ENCODE measurements around the gene TMED1. TPM values are rescaled to one million over a fixed set of nuclear protein-coding genes. Genes with fewer than 3 reads are reported as not detected.

Gene TMED1
- total RNA-seq, 3 donors from 2014 or later = 12.8 to 24.7 (median 15.3) TPM

DNA sequence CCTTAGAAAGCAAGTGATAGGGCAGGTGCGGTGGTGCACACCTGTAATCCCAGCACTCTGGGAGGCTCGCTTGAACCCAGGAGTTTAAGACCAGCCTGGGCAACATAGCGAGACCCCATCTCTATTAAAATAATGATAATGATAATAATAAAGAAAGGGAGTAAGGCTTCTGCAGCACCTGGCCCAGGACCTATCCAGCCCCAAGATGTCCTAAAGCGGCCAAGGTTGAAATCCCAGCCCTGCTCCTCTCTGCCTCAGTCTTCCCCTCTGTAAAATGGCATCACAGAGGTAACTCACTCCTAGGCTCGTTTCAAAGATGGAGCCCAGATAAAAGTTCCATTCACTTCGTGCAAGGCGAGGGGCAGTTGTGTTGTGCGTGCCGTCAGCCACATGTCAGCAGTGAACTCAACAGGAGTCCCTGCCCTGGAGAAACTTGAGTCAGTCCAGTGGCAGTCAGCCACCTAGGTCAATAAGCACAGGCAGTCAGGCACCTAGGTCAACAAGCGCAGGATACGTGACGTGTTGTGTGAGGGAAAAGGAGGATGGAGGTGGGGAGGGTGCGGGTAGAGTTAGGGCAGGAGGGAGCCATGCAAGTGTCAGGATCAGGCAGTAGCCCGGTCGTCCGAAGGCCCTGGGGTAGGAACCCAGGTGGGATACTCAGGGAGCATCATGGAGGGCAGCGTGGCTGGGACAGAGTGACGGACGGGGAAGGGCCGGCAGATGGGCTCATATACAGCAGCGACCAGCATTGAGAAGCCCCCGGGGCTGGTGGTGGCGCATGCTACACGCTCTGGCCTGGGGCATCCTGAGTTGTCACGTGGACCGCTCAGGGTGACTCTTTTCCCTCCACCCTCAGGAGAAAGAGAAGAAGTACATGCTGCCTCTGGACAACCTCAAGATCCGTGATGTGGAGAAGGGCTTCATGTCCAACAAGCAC, 16.6 kb downstream of the TMED1 start:
- intact Hi-C loops (cut with DNase I, micrococcal nuclease) = no loop called here
- Histone ChIP-seq H3K36me3 (ENCODE audit: low read depth) (peaks cover 10% of the 10 kb centered on the region), H3K9me3 (no peaks in the 10 kb centered on the region), H3K4me3 (no peak overlapping the region), H3K4me1 (ENCODE audit: low read depth) (no peaks in the 10 kb centered on the region)
- DNase-seq (no peak), ATAC-seq (no peak)
- TF ChIP-seq, protein P1, sequence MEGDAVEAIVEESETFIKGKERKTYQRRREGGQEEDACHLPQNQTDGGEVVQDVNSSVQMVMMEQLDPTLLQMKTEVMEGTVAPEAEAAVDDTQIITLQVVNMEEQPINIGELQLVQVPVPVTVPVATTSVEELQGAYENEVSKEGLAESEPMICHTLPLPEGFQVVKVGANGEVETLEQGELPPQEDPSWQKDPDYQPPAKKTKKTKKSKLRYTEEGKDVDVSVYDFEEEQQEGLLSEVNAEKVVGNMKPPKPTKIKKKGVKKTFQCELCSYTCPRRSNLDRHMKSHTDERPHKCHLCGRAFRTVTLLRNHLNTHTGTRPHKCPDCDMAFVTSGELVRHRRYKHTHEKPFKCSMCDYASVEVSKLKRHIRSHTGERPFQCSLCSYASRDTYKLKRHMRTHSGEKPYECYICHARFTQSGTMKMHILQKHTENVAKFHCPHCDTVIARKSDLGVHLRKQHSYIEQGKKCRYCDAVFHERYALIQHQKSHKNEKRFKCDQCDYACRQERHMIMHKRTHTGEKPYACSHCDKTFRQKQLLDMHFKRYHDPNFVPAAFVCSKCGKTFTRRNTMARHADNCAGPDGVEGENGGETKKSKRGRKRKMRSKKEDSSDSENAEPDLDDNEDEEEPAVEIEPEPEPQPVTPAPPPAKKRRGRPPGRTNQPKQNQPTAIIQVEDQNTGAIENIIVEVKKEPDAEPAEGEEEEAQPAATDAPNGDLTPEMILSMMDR (IDR thresholded peaks at IDR 0.05) = no peak

DNA sequence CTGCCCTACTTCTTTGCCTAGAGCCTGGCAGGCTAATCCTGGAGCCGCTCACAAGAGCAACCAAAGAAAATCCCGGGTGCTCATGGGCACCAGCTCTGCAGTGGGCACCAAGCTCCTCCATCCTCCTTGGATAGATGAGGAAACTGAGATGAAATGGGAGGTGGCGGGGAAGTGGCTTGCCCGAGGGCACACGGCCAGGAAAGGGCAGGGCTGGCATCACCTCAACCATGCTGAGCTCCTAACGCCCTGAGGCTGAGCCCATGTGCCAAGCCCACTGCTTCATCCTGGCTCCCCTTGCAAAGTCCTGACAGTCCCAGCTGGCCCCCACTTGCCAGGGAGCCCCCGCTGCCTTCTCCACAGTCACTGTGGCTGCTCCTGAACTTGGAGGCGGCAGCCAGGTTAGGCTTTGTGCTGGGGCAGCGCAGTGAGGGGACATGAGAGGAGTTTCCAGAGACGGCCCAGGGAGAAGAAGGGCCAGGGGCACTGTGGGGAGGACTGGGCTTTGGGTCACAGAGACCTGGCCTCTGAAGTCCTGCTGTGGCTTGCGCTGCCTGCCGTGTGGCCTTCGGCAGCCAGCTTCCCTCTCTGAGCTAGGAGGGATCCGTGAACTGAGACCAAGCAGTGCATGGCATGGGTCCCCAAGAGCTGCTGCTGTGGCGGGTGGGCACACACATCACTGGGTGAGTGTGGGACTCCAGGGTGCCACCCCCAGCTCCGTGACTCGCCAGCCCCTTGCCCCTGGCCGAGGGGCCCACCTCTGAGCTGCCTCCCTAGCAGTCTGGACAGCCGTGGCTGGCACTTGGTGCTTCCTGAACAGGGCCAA, 17.5 kb downstream of the TMED1 start:
- H3K4me3 ChIP-seq = no peak overlapping the region
- intact Hi-C loops (cut with DNase I, micrococcal nuclease) = no loop called here
- DNase-seq (no peak), ATAC-seq (no peak)
- H3K4me1 ChIP-seq (ENCODE audit: low read depth) = no peaks in the 10 kb centered on the region
- no peaks in the 10 kb centered on the region for H3K9me3 ChIP-seq
- TF ChIP-seq, protein P1 (IDR thresholded peaks at IDR 0.05) = no peak
- H3K36me3 ChIP-seq (ENCODE audit: low read depth) = peaks cover 10% of the 10 kb centered on the region

DNA sequence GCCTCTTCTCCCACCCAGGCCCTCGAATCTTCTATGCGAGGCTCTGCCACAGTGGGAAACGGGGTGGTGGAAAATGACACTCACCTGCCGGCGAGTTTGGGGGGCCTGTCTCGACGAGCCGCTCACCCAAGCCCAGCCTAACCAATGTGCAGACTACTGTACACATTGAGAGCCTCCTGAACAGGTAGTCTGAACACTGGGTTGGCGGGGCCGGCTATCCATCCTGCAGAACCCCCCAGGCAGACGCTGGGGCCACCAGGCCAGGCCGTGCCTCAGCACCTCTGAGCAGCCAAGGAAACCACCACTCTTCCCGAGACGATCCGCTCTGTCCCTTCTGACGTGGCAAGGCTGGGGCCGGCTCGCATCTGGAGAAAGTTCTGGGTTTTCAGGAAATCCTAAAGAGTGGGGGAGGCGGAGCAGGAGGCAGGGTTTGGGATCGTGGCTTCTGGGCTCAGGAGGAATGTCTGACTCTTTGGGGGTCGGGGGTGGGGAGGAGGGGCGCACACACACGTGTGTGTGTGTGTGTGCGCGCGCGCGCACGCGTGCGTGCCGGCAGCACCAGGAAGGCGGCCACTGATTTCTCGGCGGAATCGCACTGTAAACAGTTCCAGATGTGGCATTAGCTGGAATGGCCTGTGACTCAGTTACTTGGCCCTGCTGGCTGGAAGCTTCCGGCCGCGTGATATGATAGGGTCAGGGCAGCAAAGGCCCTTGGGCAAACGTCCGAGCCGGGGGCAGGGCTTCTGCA, 18.5 kb downstream of the TMED1 start:
- no peaks in the 10 kb centered on the region for H3K4me1 ChIP-seq (ENCODE audit: low read depth)
- peaks cover 10% of the 10 kb centered on the region for H3K36me3 ChIP-seq (ENCODE audit: low read depth)
- TF ChIP-seq, protein P1 (IDR thresholded peaks at IDR 0.05) = no peak
- intact Hi-C loops (cut with DNase I, micrococcal nuclease) = no loop called here
- peak; percentile 57 to 75 (median 62) for DNase-seq
- H3K9me3 ChIP-seq = no peaks in the 10 kb centered on the region
- no peak overlapping the region for H3K4me3 ChIP-seq
- peak; percentile 22 for ATAC-seq

- intact Hi-C loops (cut with DNase I, micrococcal nuclease) = no loop called here
- H3K36me3 ChIP-seq (ENCODE audit: low read depth) = peaks cover 10% of the 10 kb centered on the region
- no peak for DNase-seq
- no peaks in the 10 kb centered on the region for H3K4me1 ChIP-seq (ENCODE audit: low read depth)
- ATAC-seq = no peak
- TF ChIP-seq, protein P1 (IDR thresholded peaks at IDR 0.05) = no peak
- H3K9me3 ChIP-seq = no peaks in the 10 kb centered on the region
- H3K4me3 ChIP-seq = no peak overlapping the region
Measured at GRCh38 chr19:10816691-10817090, 19.3 kb downstream of the TMED1 start.

GRCh38 chr19:10815969-10816644, 19.9 kb downstream of the TMED1 start:
- DNase-seq (no peak), ATAC-seq (no peak)
- TF ChIP-seq, protein P1 (IDR thresholded peaks at IDR 0.05) = no peak
- Histone ChIP-seq H3K36me3 (ENCODE audit: low read depth) (peaks cover 10% of the 10 kb centered on the region), H3K4me1 (ENCODE audit: low read depth) (no peaks in the 10 kb centered on the region), H3K9me3 (no peaks in the 10 kb centered on the region), H3K4me3 (no peak overlapping the region)
- intact Hi-C loops (cut with DNase I, micrococcal nuclease) = no loop called here

All from mucosa of descending colon (tissue), 3 donors.